Measurements from ENCODE around the gene MRNIP. TPM values are rescaled to one million over a fixed set of nuclear protein-coding genes. Genes with fewer than 3 reads are reported as not detected.

The MRNIP gene
- polyA plus RNA-seq, 1 experiment: 16.0 TPM

GRCh38 chr5:179874536-179875292 is 16.1 kb upstream of the MRNIP start:
- no peak overlapping the region for H3K27ac ChIP-seq (ENCODE audit: low read depth, low read length)
- no peaks in the 10 kb centered on the region for H3K27me3 ChIP-seq (ENCODE audit: control insufficient read depth, insufficient read depth, low read length)
- no peak overlapping the region for H3K4me3 ChIP-seq (ENCODE audit: low read depth, low read length)
- CTCF ChIA-PET: no interaction called here
- no peaks in the 10 kb centered on the region; the same call in 1 of the 2 replicates for H3K9me3 ChIP-seq (ENCODE audit: control insufficient read depth, insufficient read depth, low read length)
- no peak for DNase-seq (ENCODE audit: low read depth, low spot score)
- POLR2A ChIA-PET: interaction anchor here (0.5 kb wide), 1 partner anchor 15 kb away, joined by 4 read pairs; no protein-coding TSS in a partner anchor
- TF ChIP-seq CTCF (IDR thresholded peaks at IDR 0.05; ENCODE audit: low read depth, low read length): no peak

GRCh38 chr5:179874136-179874535 is 15.5 kb upstream of the MRNIP start:
- ChIA-PET CTCF (no interaction called here), POLR2A (interaction anchor here (0.5 to 1.2 kb wide), 3 partner anchors 13 to 192 kb away, joined by 3 to 5 read pairs (median 4); no protein-coding TSS in a partner anchor)
- TF ChIP-seq CTCF (IDR thresholded peaks at IDR 0.05; ENCODE audit: low read depth, low read length): no peak
- no peak overlapping the region for H3K4me3 ChIP-seq (ENCODE audit: low read depth, low read length)
- H3K9me3 ChIP-seq (ENCODE audit: control insufficient read depth, insufficient read depth, low read length): no peaks in the 10 kb centered on the region; the same call in 1 of the 2 replicates
- no peak overlapping the region for H3K27ac ChIP-seq (ENCODE audit: low read depth, low read length)
- H3K27me3 ChIP-seq (ENCODE audit: control insufficient read depth, insufficient read depth, low read length): no peaks in the 10 kb centered on the region
- no peak for DNase-seq (ENCODE audit: low read depth, low spot score)

- CTCF ChIA-PET: interaction anchor here (1.2 kb wide), 1 partner anchor 35 kb away, joined by 4 read pairs; no protein-coding TSS in a partner anchor
- no peak overlapping the region for H3K27ac ChIP-seq (ENCODE audit: low read depth, low read length)
Observed at GRCh38 chr5:179873588-179874110, 15.0 kb upstream of the MRNIP start.

GRCh38 chr5:179872828-179873575 is 14.4 kb upstream of the MRNIP start:
- POLR2A ChIA-PET: interaction anchor here (1.2 kb wide), 1 partner anchor 12 kb away, joined by 3 read pairs; no protein-coding TSS in a partner anchor
- DNase-seq (ENCODE audit: low read depth, low spot score): no peak
- no peak for TF ChIP-seq CTCF (IDR thresholded peaks at IDR 0.05; ENCODE audit: low read depth, low read length)
- Histone ChIP-seq H3K27me3 (ENCODE audit: control insufficient read depth, insufficient read depth, low read length) (no peaks in the 10 kb centered on the region), H3K9me3 (ENCODE audit: control insufficient read depth, insufficient read depth, low read length) (no peaks in the 10 kb centered on the region; the same call in 1 of the 2 replicates), H3K4me3 (ENCODE audit: low read depth, low read length) (no peak overlapping the region), H3K27ac (ENCODE audit: low read depth, low read length) (no peak overlapping the region)
- CTCF ChIA-PET: interaction anchor here (1.2 kb wide), 1 partner anchor 35 kb away, joined by 4 read pairs; no protein-coding TSS in a partner anchor

More at GRCh38 chr5:179873588-179874110, 15.0 kb upstream of the MRNIP start:
- POLR2A ChIA-PET: interaction anchor here (0.6 to 1.2 kb wide), 2 partner anchors 12 to 192 kb away, joined by 3 to 5 read pairs; no protein-coding TSS in a partner anchor
- Histone ChIP-seq H3K9me3 (ENCODE audit: control insufficient read depth, insufficient read depth, low read length) (no peaks in the 10 kb centered on the region; the same call in 1 of the 2 replicates), H3K4me3 (ENCODE audit: low read depth, low read length) (no peak overlapping the region), H3K27me3 (ENCODE audit: control insufficient read depth, insufficient read depth, low read length) (no peaks in the 10 kb centered on the region)
- no peak for DNase-seq (ENCODE audit: low read depth, low spot score)
- TF ChIP-seq CTCF (IDR thresholded peaks at IDR 0.05; ENCODE audit: low read depth, low read length): no peak

All from AG04450 (cell line).